HG03571 (cell line): ENCODE results near the gene IPP.
"Not testable (repeated sequence)": the region's sequence is repeated elsewhere in the genome, so short reads cannot be mapped to it uniquely, and the experiment has no call there.

Experiments used
- ATAC-seq: cut with Tn5 transposase; IDR thresholded peaks from one replicate; pipeline ENCODE4 v1.9.1; 2021; ENCODE audit not compliant: unreplicated experiment

The IPP gene

DNA sequence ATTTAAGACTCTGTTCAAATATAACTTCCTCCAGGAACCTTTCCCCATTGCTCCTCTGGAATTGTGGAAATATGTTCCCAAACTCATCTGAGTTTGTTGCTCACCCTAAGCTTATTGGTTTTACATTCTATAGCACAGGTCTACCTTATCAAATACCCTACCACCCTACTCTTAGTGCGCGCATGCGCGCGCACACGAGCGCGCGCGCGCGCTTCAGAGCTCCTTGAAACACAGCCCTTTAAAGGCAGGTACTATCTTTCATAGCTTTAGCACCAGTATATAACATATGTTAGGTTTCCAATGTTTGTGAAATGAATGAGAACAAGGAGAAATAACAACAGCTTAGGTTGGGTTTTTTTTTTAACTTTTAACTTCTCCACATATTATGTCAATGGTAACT lies 3.5 kb downstream of the IPP start:
- ATAC-seq = no peak

DNA sequence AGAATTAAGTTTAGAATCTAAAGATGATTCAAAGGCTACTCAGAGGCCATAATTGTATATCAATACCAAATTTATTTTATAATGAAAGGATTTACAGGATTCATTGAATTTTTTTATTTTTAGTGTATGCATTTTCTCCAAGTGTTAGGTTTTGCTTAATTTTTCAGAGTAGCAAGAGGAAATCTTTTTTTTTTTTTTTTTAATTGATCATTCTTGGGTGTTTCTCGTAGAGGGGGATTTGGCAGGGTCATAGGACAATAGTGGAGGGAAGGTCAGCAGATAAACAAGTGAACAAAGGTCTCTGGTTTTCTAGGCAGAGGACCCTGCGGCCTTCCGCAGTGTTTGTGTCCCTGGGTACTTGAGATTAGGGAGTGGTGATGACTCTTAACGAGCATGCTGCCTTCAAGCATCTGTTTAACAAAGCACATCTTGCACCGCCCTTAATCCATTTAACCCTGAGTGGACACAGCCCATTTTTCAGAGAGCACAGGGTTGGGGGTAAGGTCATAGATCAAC lies 10.8 kb downstream of the IPP start:
- ATAC-seq = not testable (repeated sequence)

DNA sequence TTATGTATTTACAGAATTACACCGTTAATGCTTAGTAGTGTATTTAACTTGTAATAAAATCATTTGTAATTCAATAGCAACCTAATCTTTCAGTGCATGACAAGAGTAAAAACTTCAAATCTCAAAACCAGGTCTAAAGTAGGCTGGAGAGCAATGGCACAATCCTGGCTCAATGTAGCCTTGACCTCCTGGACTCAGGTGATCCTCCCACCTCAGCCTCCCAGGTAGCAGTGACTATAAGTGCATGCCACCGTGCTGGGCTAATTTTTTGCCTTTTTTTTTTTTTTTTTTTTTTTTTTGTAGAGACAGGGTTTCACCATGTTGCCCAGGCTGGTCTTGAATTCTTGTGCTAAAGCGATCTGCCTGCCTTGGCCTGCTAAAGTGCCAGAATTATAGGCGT lies 11.3 kb downstream of the IPP start:
- no peak for ATAC-seq

DNA sequence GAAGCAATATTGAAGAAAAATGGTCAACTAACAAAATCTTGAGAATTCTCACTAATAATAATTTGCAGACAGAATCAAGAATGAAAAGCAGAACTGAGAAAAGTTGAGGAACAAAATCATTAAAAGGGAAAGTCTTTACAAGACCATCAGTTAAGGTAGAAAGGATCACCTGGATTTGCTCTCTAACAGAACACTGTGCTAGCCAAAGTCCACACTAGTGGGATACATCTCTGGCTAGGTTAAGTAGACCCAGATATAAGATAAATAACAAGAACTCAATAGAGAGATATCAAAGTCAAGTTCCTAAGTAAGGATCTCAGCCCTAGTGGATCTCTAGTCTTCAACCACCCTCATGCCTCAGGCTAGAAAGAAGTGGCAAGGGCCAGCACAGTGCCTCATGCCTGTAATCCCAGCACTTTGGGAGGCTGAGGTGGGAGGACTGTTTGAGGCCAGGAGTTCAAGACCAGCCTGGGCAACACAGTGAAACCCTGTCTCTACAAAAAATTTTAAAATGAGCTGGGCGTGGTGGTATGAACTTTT lies 19.6 kb downstream of the IPP start:
- no peak for ATAC-seq

DNA sequence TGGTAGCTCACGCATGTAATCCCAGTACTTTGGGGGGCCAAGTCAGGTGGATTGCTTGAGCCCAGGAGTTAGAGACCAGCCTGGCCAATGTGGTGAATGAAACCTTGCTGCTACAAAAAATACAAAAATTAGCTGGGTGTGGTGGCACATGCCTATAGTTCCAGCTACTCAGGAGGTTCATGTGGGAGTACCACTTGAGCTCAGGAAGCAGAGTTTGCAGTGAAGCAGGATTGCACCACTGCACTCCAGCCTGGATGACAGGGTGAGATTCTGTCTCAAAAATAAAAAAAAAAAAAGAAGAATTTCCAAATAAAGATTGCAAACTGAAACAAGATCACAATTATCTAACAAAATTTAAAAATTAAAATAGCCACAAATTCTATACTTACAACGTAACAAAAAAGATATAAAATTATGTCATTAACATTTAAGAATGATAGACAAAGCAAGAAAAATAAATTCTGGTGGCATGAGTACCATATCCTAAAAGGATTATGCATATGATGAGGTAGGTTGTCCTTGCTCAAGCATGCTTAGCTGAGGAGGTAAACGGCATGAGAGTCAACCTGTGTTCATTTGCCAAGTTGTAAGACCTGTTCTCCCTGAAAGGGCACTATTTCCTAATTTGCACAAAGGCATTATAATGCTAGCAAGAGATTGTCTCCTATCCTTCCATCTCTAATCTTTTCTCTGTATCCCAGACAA lies 20.2 kb downstream of the IPP start:
- ATAC-seq = no peak

DNA sequence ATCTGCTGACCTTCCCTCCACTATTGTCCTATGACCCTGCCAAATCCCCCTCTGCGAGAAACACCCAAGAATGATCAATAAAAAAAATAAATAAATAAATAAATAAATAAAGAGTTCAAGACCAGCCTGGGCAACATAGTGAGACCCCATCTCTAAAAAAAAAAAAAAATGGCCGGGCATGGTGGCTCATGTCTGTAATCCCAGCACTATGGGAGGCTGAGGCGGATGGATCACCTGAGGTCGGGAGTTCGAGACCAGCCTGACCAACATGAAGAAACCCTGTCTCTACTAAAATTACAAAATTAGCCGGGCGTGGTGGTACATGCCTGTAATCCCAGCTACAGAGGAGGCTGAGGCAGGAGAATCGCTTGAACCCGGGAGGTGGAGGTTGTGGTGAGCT lies 24.4 kb downstream of the IPP start:
- not testable (repeated sequence) for ATAC-seq

DNA sequence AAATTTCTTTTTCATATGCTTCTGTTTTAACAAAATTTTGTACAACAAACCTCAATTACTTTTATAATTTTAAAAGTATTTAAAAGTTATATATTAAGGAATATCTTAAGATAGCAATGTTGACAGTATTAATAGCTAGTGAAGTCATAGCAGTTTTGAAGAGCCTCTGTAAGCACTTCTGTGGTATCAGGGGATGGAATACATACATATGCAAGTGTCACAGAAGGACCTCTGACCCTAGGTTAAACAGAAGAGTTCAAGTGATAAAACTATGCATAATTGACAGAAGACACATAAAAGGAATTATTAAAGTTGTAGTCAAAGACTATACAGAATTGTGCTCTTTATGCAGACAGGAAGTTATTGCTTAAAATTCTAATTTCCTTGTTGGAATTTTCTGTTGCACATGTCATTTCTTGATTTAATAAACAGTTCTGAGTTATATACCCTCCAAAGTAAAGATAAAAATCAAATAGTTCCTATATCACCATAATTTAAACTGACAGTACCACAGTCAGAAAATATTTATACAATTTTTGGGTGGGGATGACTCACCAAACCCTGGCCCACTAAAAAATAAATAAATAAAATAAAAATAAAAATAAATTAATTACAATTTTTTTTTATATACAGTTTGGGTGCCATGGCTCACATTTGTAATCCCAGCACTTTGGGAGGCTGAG lies 27.1 kb downstream of the IPP start:
- no peak for ATAC-seq

DNA sequence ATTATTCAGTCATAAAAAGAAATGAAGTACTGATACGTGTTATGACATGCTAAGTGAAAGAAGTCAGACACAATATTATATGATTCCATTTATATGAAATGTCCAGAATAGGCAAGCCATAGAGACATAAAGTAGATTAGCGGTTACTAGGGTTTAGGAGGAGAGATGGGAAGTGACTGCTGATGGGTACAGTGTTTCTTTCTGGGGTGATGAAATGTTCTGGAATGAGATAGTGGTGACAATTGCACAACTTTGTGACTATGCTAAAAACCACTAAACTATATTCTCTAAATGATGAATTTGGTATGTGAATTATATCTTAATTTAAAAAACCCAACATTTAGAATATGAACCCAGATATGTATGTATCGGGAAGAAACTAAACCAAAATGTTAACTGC lies 27.6 kb downstream of the IPP start:
- no peak for ATAC-seq

DNA sequence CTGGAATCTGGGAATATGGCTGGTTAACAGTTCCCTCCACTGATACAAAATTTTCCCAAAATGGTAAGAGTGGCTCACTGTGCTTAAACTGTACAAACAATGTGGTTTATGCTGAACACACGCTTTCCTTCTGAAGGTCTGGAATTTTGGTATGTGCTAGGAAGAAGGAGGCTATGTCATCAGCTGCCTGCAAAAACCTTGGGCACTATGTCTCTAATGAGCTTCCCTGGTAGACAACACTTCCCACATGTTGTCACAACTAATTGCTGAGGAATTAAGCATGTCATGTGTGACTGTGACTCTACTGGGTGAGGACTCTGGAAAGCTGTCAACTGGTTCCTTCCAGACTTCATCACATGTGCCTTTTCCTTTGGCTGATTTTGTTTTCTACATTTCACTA lies 29.2 kb downstream of the IPP start:
- ATAC-seq = no peak

DNA sequence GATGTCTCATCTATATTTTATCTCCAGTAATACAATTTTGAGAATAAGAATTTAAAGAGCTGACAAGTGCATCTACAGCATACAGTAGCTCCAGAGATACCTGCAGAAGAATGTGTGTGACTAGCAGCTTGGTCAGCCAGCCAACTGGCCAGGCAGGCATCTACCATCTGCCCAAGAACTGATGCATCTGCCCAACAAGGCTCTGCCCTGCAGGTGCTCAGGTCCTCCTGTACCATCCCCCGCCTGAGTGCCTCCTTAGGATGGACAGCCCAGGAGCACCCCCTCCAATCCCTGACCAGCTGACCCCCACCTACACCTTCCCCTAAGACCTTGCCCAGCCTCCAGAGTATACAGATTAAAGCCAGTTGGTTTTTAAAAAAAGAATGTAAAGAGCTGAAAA lies 32.2 kb downstream of the IPP start:
- ATAC-seq = no peak

DNA sequence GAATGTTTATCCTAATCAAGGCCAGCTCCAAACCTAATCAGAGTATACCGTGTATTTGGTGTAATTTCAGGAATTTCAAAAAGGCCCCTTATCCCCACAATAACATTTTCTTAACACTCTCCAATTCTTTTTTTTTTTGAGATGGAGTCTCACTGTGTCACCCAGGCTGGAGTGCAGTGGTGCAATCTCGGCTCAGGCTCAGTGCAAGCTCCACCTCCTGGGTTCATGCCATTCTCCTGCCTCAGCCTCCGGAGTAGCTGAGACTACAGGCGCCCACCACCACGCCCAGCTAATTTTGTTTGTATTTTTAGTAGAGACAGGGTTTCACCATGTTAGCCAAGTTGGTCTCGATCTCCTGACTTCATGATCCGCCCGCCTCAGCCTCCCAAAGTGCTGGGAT lies 33.1 kb downstream of the IPP start:
- not testable (repeated sequence) for ATAC-seq

DNA sequence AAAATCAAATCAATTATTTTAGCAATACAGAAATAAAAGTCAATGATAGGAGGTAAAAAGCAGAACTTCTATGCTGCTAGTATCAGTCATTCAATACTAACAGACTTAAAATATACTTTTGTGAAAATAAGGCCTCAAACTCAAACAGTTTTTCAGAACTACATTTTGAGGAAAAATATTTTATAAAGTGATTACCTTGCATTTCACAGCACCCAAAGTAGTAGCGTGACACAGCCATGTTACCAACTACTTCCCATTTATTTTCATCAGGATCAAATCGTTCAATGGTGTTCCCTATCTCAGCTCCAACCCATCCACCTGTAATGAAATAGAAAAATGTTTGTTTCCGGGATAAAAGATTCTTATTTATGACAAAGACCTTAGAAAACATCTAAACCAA lies 33.8 kb downstream of the IPP start:
- ATAC-seq = no peak

DNA sequence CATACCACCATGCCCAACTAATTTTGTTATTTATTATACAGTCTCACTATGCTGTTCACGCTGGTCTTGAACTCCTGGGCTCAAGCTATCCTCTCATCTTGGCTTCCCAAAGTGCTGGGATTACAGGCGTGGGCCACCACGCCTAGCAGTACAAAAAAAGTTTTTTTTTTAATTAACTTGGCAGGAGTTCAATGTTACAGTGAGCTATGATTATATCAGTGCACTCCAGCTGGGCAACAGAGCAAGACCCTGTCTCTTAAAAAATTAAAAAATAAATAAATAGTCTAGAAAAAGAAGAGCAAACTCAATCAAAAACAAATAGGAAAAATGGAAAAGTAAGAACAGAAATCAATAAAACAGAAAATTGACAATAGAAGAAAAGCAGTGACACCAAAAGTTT lies 36.7 kb downstream of the IPP start:
- ATAC-seq = no peak

DNA sequence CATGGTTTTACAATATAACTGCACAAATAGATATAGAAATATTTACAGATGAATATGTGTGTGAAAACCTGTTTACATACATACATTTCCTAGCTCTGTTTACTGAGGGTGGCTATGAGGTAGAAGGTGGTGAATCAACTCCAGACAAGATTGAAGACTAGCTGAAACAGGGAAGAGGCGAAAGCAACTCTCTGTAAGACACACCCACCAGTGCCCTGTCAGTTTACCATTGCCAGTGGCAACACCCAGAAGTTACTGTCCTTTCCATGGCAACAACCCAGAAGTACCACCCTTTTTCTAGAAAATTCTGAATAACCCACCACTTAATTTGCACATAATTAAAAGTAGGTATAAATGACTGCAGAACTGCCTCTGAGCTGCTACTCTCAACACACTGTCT lies 45.8 kb downstream of the IPP start:
- no peak for ATAC-seq

DNA sequence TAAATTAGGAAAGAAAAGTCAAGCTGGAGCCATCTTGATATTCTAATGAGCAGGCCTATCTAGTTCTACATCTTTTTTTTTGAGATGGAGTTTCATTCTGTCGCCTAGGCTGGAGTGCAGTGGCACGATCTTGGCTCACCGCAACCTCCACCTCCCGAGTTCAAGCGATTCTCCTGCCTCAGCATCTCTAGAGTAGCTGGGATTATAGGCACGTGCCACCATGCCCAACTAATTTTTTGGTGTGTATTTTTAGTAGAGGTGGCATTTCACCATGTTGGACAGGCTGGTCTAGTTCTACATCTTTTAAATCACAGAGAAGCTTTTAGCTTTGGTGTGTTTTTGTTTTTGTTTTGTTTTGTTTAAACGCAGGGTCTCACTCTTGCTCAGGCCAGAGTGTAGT lies 55.6 kb downstream of the IPP start:
- ATAC-seq = no peak

DNA sequence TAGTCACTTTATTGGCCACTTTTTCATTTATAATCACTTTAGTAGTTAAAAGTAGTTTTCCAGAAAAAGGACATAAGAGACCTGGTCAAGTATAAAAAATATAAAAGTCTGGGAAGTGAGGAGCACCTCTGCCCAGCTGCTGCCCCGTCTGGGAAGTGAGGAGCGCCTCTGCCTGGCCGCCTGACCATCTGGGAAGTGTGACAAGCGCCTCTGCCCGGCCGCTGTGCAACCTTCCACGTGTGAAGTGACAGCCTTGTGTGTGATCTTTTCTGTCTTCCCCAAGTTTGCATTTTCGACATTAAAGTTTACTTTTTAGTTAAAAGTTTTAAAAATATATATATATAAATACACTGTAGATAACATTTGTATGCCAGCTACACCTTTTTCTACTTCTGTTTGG lies 56.6 kb downstream of the IPP start:
- ATAC-seq = not testable (repeated sequence)

DNA sequence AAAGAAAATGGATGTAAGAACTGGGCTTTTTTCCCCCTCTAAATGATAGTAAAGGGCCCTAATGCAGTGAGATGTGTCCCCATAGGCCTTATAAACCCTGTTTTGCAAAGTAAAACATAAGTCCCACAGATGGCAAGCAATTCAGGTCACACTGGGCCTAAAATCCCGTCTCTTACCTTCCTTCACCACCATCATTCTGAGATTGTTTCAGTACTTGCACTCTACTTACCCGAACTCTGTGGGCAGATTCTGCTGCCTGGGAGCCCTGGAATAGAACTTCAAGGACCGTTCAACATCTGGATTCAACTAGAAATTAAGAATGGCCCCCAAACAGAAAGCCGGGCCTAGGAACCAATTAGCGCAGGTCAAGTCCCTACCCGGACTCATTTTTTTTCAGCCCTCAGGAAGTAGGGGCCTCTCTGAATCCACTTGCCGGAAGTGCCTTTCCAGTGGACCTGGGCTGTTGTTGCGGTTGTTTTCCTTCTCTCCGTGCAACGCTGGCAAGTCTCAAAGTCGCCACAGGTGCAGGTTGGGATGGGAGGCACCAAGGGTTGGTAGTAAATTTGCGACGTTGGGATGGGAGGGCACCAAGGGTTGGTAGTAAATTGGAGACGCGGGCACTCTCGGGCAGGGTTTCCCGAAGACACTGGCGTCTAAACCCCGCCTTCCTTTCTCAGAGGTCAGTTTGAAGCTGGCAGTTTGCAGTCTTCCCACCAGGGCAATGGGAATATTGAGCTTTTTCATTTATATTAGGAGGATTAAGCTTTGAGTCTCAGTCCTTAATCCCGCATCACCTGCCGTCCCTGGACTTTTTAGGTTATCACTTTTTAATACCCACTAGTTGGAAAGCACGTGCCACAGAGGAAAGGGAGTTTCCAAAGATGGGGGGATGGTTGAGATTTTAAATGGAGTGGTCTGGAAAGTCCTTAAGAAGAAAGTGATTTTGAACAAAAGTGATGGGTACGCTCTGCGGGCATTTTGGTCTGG lies 62.4 kb downstream of the IPP start, which contains the start of gene TMEM69:
Gene TMEM69, plus strand, starts transcription at position 428 of the 987 bp plus-strand sequence. CDS start 2,888 bp downstream, outside the sequence.
- no peak for ATAC-seq

DNA sequence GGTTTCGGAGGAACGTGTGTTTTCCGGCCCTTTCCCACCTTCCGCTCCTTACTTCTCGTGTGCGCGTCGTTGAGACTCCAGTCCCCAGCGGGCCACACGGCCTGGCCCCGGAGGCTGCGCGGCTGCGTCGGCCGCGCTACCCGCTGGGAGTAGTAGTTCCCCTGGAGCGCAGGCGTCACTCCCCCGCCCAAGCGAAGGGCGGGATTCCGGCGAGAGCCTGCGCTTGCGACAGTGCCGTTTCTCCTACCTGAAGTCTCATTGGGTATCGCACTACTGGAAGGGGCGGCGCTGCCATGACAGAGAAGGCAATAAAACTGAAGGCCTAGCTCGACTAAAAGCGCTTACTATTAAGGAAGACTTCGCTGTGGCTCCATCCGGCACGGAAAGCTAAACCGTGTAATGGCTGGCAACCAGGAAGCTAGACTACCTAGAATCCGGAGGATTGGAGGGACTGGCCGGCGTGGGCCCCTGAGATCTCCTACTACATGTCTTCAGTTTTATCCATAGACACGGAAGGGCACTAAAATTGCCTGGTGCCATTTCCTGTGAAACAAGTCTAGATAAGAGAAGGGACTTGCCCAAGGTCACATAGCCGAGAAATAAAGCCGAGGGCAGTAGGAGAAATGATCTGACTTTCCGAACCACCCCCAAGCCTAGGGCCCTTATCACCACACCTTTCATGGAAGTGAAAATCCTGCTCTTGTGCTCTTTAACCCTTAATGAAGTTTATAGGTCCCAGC lies 63.3 kb downstream of the IPP start:
- ATAC-seq = peak; percentile 73

DNA sequence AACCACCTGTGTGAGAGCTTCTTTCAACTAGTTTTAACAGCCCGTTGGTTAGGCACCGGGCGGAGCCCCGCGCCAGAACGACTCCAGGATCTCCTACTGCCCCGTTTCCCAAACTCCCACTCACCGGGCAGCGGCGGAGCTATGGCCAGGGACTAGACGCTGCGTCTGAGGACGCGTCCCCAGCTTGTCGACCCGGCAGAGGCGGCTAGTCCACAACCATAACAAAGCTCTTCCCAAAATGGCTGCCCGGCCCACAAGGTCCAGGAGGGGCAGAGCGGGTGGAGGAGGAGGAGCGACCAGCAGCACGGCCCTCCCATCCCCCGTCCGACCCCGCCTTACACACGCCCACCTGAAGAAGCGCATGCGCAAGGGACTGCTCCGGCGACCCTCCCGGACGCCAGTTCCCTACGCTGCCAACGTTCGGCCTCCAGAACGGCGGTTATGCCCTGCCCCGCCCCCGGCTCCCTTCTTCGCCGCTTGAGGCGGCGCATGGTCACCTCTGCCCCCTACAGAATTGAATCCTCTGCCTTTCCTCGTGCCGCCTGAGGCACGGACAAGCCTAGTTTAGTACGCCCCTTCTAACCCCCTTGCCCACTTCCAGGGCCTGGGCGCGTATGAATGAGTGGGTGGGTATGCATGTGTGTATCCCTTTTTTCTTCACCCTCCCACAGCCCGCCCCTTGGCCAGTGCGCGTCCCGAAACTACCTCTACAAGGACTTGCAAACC lies 64.0 kb downstream of the IPP start, which contains the start of gene GPBP1L1:
Gene GPBP1L1, minus strand, starts transcription at position 246 of the 726 bp plus-strand sequence. CDS start 27,446 bp downstream, outside the sequence.
- peak; percentile 48 for ATAC-seq

DNA sequence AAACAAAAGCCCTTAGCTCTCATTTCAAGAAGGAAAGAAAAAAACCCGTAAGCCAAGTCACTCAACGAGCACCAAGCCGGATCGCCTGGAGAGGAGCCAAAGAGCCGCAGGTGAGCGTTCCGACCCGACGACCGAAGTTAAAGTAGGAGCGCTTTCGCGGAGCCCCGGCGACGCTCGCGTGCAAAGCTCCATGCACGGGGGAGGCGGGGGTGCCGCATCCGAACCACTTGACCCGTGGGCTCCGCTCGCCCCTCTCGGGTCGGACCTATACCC lies 64.5 kb downstream of the IPP start:
- ATAC-seq = peak; percentile 13
